ENCODE results near the gene SAXO2. TPM values are rescaled to one million over a fixed set of nuclear protein-coding genes. Genes with fewer than 3 reads are reported as not detected.
"Not testable (repeated sequence)": the region's sequence is repeated elsewhere in the genome, so short reads cannot be mapped to it uniquely, and the experiment has no call there.

SAXO2 gene, protein sequence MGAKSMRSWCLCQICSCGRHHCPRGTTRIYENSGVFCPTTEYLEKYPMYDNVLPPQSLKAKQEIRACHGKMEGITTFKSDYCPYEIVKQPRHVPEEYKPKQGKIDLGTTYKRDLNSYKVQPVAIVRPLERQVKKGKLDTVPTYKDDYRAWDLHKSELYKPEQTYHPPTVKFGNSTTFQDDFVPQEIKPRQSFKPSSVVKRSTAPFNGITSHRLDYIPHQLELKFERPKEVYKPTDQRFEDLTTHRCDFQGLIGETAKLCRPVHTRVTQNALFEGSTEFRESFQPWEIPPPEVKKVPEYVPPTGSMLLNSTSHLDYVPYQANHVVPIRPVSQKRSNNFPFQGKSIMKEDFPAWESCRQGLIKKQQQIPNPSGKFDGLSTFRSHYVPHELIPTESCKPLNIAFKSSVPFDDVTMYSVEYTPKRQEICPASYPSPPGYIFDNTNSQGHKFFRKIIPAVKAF
- 10 to 100 TPM in 1 of 8 experiments, 1 to 10 TPM in 6, under 1 TPM in 1; 0.76 to 13.6 (median 5.1) TPM for total RNA-seq

DNA sequence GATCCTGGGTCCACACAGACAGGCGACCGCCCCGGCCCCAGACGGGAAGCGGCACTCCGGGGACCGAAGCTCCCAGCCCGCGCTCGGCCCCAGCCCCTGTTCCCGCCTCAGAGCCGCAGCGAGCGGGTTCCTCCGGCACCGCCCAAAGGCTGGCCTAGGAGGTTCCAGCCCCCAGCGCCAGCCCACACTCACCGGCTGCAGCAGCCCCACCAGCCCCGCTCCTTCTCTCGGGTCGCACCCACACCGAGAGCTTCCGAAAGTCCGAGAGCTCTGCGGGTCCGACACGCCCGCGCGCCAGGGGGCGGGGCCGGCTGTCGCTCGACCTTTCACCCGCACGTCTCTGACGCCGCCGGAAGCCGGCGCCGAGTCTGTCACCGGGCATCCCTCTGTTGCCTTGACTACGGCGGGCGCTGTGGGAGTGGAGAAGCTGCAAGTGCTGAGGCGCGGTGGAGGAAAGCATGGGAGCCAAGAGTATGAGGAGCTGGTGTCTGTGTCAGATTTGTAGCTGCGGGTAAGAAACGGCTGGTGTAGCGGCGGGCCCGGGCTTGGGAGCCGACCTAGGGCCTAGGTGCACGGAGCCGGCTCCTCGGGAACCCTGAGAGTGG is at the start of gene SAXO2, which contains the start of gene EFL1:
SAXO2 (plus strand) TSS at position 397 of the 605 bp plus-strand sequence; CDS start at position 459, 62 bp downstream.
EFL1 (minus strand) TSS at position 313 of the 605 bp plus-strand sequence. CDS start 956 bp downstream, outside the sequence.
- in situ Hi-C loops (cut with MboI; ENCODE audit: low pct_unique_long_range_greater_than_20kb in 2 of 9, low sequenced_read_pairs in 9 of 9, unreplicated experiment in 9 of 9), result no loop called here
- 0% methylated on average over 6 to 8 of the region's 57 CpGs; no CpG with 5 or more reads in 8 of the 10 experiments for WGBS, 10 experiments
- ATAC-seq (replicated peaks in 6 of 8), result peak; percentile 89 to 97 (median 96)
- H3K27ac ChIP-seq, result peak within 1 kb of the TSS in 1 of 2 donors; percentile 48
- H3K4me1 ChIP-seq (replicated peaks in 1 of 2), result peaks cover 7 to 12% of the 10 kb centered on the region in 2 donors
- H3K4me3 ChIP-seq, result peak within 1 kb of the TSS; percentile 68 to 91 (median 71)

DNA sequence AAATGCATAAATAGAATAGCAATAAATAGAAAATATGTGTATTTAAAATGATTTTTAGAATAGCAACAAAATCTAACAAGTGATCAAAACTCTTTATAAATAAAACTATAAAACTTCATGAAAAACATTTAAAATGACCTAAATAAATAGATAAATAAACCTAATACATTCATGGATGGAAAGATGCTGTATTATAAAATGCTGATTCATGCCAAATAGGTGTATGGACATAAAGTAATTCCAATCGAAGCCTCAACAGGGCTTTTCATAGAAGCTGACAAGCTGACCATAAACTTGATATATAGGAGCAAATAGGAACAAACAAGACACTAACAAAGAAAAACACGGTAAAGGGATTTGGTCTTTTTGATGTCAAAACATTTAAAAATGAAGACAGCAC is 46.5 kb upstream of the SAXO2 start:
- H3K4me3 ChIP-seq; H3K4me1 ChIP-seq (replicated peaks in 1 of 2); H3K27ac ChIP-seq; in situ Hi-C loops (cut with MboI; ENCODE audit: low pct_unique_long_range_greater_than_20kb in 2 of 9, low sequenced_read_pairs in 9 of 9, unreplicated experiment in 9 of 9); ATAC-seq (replicated peaks in 6 of 8): not testable (repeated sequence)
- 40 to 100% (median 55%) methylated on average over 1 to 2 of the region's 2 CpGs for WGBS, 10 experiments

DNA sequence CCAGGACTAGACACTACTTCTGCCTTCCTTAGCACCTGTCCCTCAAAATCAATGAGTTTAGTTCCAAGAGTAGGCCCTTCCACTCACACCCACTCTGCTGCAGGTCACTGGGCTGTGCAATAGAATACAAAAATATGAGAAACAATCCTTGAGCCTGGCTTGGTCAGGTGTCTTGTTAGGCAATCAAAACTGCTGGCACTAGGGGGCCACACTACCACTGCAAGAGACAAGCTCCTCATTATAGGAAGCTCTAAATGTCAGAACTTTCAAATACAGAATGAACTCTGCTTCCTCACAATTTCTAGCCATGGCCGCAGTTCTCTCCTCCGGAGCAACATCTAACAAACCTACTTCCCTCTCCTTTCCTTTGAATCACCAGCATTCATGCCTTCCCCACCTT is 41.1 kb upstream of the SAXO2 start:
- in situ Hi-C loops (cut with MboI; ENCODE audit: low pct_unique_long_range_greater_than_20kb in 2 of 9, low sequenced_read_pairs in 9 of 9, unreplicated experiment in 9 of 9); H3K4me1 ChIP-seq (replicated peaks in 1 of 2); H3K27ac ChIP-seq; H3K4me3 ChIP-seq: not testable (repeated sequence)
- 93 to 100% (median 100%) methylated on average over 1 to 2 of the region's 2 CpGs; no CpG with 5 or more reads in 5 of the 10 experiments for WGBS, 10 experiments
- peak in 1 of 8 experiments; percentile 41 for ATAC-seq (replicated peaks in 6 of 8)

DNA sequence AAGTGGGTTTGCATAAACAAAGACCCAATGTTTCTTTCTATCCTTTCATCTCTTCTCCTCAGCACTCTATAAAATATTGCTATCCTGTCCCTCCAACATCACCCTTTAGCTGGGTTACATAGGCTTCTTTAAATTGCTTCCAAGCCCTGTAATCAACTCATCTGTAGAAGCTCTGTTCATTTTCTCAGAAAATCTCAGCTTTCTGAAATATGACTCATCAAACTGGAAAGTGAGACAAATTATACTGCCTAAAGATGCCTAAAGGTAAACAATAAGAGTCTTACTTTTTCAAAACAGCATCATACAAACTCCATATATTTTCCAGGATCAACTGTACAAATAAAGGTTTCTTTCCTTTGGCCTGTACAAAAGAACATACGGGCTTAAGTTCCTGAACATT is 33.9 kb upstream of the SAXO2 start:
- Histone ChIP-seq H3K4me1 (replicated peaks in 1 of 2) (peaks cover 0 to 4% of the 10 kb centered on the region in 2 donors), H3K27ac (no peak overlapping the region), H3K4me3 (no peak overlapping the region)
- WGBS, 10 experiments, result 69 to 100% (median 90%) methylated on average over 1 of the region's 1 CpG; no CpG with 5 or more reads in 2 of the 10 experiments
- no peak for ATAC-seq (replicated peaks in 6 of 8)
- in situ Hi-C loops (cut with MboI; ENCODE audit: low pct_unique_long_range_greater_than_20kb in 2 of 9, low sequenced_read_pairs in 9 of 9, unreplicated experiment in 9 of 9), result no loop called here

DNA sequence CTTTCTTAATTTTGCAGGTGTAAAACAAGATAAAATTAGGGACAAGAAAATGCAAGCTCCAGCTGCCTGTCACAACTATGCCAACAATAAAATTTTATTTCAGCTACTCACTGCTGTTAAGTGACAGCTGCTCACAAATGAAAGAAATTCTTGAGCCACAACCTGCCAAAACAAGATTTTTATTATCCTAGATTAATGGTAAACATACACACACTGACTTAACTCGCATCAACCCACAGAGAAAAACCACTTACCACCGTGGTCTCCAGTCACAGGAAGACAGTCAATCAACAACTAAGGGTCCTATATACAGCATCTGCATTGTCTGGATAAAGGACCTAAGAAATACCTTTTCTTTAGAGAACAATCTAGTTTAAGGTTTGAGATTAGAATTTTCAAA is 31.4 kb upstream of the SAXO2 start:
- H3K4me1 ChIP-seq (replicated peaks in 1 of 2), result peaks cover 0 to 5% of the 10 kb centered on the region in 2 donors
- in situ Hi-C loops (cut with MboI; ENCODE audit: low pct_unique_long_range_greater_than_20kb in 2 of 9, low sequenced_read_pairs in 9 of 9, unreplicated experiment in 9 of 9), result no loop called here
- no peak for ATAC-seq (replicated peaks in 6 of 8)
- H3K4me3 ChIP-seq, result no peak overlapping the region
- 37 to 100% (median 80%) methylated on average over 1 to 2 of the region's 2 CpGs; no CpG with 5 or more reads in 2 of the 10 experiments for WGBS, 10 experiments
- H3K27ac ChIP-seq, result no peak overlapping the region

DNA sequence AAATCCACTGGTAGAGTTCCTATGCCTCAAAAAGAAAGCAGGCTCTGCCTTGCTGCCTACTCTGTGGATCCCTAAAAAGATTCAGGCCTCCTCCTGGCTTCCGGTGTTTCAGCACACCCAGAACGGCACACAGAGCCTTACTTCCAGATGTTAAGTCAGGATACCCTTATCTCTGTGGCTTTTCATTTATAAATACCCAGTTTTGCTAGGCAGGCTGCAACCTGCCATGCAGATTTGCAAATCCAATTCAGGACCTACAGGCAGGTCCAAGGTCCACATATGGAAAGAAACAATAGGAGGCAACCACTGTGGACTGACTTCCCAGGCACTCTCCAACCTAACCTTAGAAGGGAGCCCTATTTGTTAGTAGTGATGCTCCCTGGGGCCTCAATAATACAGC is 30.8 kb upstream of the SAXO2 start:
- in situ Hi-C loops (cut with MboI; ENCODE audit: low pct_unique_long_range_greater_than_20kb in 2 of 9, low sequenced_read_pairs in 9 of 9, unreplicated experiment in 9 of 9), result no loop called here
- WGBS, 10 experiments, result 0 to 100% (median 81%) methylated on average over 1 to 2 of the region's 2 CpGs; no CpG with 5 or more reads in 4 of the 10 experiments
- peak in 1 of 8 experiments; percentile 27 for ATAC-seq (replicated peaks in 6 of 8)

DNA sequence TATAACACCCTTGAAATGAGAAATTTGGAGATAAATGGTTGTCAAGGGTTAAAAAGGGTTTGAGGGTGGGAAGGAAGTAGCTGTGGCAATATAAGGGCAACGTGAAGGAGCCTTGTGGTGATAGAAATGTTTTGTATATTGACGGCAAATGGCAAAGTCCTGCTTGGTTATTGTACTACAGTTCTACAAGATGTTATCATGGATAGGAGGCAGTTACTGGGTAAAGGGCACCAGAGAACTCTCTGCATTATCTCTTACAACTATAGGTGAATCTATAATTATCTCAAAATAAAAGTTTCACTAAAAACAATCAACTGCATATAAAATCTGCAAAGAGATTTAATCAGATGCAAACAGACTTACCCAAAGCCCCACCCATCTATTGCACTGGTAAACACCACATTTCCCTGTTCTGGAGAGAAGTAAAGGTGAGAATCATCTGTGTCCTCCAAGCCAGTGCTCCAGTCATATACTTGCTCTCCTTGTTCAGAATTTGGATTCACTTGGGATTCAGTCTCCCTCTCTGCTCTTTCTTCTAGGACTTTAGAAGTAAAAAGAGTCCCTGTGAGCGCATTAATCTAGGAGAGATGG is 24.6 kb upstream of the SAXO2 start:
- in situ Hi-C loops (cut with MboI; ENCODE audit: low pct_unique_long_range_greater_than_20kb in 2 of 9, low sequenced_read_pairs in 9 of 9, unreplicated experiment in 9 of 9); ATAC-seq (replicated peaks in 6 of 8); H3K4me1 ChIP-seq (replicated peaks in 1 of 2); H3K27ac ChIP-seq; H3K4me3 ChIP-seq: not testable (repeated sequence)
- 50 to 100% (median 92%) methylated on average over 2 of the region's 3 CpGs; no CpG with 5 or more reads in 5 of the 10 experiments for WGBS, 10 experiments

More for the DNA sequence above, 30.8 kb upstream of the SAXO2 start:
- Histone ChIP-seq H3K4me3 (no peak overlapping the region), H3K27ac (no peak overlapping the region), H3K4me1 (replicated peaks in 1 of 2) (peaks cover 0 to 5% of the 10 kb centered on the region in 2 donors)

DNA sequence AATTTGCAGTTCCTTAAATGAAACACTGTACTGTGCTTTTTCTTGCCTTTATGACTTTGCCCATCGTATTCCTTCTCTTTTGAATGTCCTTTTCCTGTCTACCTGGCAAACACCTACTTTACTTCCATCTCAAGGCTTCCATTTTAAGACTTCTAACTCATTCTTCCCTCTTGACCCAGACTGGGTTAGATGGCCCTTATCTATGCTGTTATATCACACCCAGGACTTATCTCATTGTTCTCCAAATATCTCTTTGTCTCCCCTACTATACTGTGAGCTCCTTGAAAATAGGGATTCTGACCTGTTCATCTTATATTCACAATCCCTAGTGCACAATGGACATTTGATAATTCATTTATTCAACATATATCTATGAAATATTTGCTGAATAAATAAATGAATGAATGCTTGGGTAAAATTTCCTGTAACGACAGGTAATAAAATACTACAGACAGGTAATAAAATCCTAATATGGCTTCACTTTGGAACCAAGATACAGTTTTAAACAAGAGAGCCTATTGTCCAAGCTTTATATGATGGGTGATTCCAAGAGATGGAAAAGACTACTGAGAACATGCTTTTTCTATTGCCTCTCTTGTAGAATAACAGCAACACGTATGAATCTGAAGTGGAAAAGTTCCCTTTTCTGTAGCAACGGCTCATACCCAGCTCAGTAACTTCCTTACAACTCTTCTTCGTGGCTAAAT is 22.8 kb upstream of the SAXO2 start:
- no peaks in the 10 kb centered on the region for H3K4me1 ChIP-seq (replicated peaks in 1 of 2)
- no peak overlapping the region for H3K4me3 ChIP-seq
- no peak for ATAC-seq (replicated peaks in 6 of 8)
- in situ Hi-C loops (cut with MboI; ENCODE audit: low pct_unique_long_range_greater_than_20kb in 2 of 9, low sequenced_read_pairs in 9 of 9, unreplicated experiment in 9 of 9), result no loop called here
- WGBS, 10 experiments, result 79 to 100% (median 94%) methylated on average over 2 to 5 of the region's 5 CpGs
- H3K27ac ChIP-seq, result no peak overlapping the region

DNA sequence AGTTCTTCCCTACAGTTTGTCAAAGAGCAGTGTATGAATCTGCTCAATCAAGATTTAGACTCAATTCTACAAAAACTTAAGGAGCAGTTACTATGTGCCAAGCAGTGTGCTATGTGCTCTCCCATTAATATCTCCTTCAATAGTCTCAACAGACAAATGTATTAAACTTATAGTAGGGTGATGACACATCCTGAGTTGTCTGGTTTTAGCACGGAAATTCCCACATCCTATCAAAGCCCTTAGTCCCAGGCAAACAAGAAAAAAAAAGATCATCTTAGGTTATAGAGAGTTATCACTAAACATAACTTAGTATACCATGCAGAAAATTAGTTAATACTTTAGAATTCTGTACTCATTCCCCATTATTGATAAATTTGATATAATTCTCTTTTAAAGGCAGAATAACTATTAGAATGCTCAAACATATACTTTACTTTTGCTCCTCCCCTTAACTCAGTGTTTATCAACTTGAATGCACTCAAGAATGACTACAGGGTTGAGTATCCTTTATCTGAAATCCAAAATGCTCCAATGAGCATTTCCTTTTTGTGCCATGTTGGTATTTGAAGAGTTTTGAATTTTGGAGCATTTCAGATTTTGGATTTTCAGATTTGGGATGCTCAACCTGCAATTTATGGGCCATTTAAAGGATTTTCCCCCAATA is 20.6 kb upstream of the SAXO2 start:
- H3K4me1 ChIP-seq (replicated peaks in 1 of 2); H3K27ac ChIP-seq; ATAC-seq (replicated peaks in 6 of 8); in situ Hi-C loops (cut with MboI; ENCODE audit: low pct_unique_long_range_greater_than_20kb in 2 of 9, low sequenced_read_pairs in 9 of 9, unreplicated experiment in 9 of 9); H3K4me3 ChIP-seq: not testable (repeated sequence)
- WGBS, 10 experiments, result 57 to 100% (median 80%) methylated on average over 1 of the region's 1 CpG; no CpG with 5 or more reads in 5 of the 10 experiments

DNA sequence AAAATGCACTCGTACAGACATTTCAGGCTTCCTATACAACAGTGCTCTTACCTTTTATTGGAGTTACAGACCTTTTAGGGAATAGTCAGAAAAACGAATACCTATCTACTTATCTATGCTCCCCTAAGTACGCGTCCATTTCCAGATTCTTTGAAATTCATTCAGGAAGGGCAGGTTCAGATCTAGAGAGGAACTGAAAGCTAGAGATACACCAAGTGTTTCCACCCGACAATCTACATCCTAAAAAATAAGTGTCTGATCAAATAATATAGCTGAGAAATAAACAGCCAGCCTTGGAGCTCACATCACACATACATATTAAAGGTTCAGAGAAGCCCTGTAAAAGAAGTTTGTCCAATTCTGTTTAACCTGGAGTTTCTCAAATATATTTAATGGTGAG is 19.0 kb upstream of the SAXO2 start:
- in situ Hi-C loops (cut with MboI; ENCODE audit: low pct_unique_long_range_greater_than_20kb in 2 of 9, low sequenced_read_pairs in 9 of 9, unreplicated experiment in 9 of 9); H3K4me1 ChIP-seq (replicated peaks in 1 of 2); ATAC-seq (replicated peaks in 6 of 8); H3K27ac ChIP-seq; H3K4me3 ChIP-seq: not testable (repeated sequence)
- WGBS, 10 experiments, result 100% methylated on average over 1 of the region's 5 CpGs; no CpG with 5 or more reads in 8 of the 10 experiments

DNA sequence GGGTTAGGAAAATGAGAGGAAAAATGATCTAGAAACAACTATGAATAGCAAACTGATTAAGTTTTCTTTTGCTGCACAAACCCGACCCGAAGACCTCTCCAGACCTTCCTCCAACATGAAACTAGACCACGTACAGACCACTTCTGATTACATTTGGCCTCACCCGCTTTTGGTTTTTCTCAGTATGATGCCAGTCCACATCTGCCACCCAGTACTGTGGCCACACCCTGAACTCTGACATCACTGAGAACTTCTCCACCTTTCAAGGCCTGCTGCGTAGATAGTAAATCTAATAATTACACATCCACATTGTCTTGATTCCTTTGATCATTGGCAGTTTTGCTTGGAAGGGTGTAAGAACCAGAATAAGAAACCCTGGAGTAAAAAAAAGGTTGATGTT is 16.7 kb upstream of the SAXO2 start:
- H3K27ac ChIP-seq; H3K4me3 ChIP-seq; in situ Hi-C loops (cut with MboI; ENCODE audit: low pct_unique_long_range_greater_than_20kb in 2 of 9, low sequenced_read_pairs in 9 of 9, unreplicated experiment in 9 of 9); H3K4me1 ChIP-seq (replicated peaks in 1 of 2); ATAC-seq (replicated peaks in 6 of 8): not testable (repeated sequence)
- WGBS, 10 experiments, result 90 to 100% (median 94%) methylated on average over 1 to 5 of the region's 5 CpGs; no CpG with 5 or more reads in 3 of the 10 experiments

DNA sequence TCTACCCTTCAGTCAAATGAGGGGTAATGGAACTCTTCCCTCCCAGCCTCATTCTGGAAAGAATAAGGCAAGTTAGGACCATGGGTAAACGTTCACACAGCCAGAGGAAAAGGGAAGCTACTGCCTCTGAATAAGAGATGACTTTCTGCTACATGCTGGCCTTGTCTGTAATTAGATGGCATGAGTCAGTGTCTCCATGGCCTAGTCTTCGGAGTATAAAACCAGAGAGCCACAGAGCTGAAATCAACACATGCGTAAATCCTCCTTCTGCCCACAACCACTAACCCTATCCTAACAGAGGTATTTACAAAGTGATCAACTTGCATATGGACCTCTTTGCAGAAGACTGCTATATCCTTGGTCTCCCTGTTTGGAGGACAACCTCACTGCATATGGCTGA is 14.4 kb upstream of the SAXO2 start:
- in situ Hi-C loops (cut with MboI; ENCODE audit: low pct_unique_long_range_greater_than_20kb in 2 of 9, low sequenced_read_pairs in 9 of 9, unreplicated experiment in 9 of 9); H3K4me1 ChIP-seq (replicated peaks in 1 of 2); H3K4me3 ChIP-seq; H3K27ac ChIP-seq: not testable (repeated sequence)
- no CpG with 5 or more reads among the region's 3 CpGs for WGBS, 10 experiments
- ATAC-seq (replicated peaks in 6 of 8), result peak in 1 of 8 experiments; percentile 33
